A673 (cell line): ENCODE results near the gene C3.
"Not testable (repeated sequence)": the region's sequence is repeated elsewhere in the genome, so short reads cannot be mapped to it uniquely, and the experiment has no call there.

ENCODE experiments used
- CTCF ChIP-seq: fragments of 300-800, 200-600 bp; sonication (generic); conservative IDR thresholded peaks from 2 replicates; pipeline ENCODE4 v1.5.1; 2017; ENCODE audit warnings: low read depth, mild to moderate bottlenecking, antibody characterized with exemption, low read length, moderate library complexity, mixed read lengths
- EZH2 ChIP-seq: fragments of 200-600 bp; sonication (generic); IDR thresholded peaks from 2 replicates; pipeline ENCODE4 v1.6.1; 2017; ENCODE audit warnings: borderline replicate concordance, low read depth, mild to moderate bottlenecking, mixed read lengths, antibody characterized with exemption, low read length; ENCODE audit not compliant: poor library complexity, severe bottlenecking

GRCh38 chr19:6708913-6709312 is 11.5 kb downstream of the C3 start:
- not testable (repeated sequence) for TF ChIP-seq CTCF, EZH2
